ENCODE results near the gene SLC6A19. TPM values are rescaled to one million over a fixed set of nuclear protein-coding genes. Genes with fewer than 3 reads are reported as not detected.

The SLC6A19 gene
- total and polyA plus RNA-seq, 2 of the 4 experiments (the other 2 are of a cell fraction), result not detected

DNA sequence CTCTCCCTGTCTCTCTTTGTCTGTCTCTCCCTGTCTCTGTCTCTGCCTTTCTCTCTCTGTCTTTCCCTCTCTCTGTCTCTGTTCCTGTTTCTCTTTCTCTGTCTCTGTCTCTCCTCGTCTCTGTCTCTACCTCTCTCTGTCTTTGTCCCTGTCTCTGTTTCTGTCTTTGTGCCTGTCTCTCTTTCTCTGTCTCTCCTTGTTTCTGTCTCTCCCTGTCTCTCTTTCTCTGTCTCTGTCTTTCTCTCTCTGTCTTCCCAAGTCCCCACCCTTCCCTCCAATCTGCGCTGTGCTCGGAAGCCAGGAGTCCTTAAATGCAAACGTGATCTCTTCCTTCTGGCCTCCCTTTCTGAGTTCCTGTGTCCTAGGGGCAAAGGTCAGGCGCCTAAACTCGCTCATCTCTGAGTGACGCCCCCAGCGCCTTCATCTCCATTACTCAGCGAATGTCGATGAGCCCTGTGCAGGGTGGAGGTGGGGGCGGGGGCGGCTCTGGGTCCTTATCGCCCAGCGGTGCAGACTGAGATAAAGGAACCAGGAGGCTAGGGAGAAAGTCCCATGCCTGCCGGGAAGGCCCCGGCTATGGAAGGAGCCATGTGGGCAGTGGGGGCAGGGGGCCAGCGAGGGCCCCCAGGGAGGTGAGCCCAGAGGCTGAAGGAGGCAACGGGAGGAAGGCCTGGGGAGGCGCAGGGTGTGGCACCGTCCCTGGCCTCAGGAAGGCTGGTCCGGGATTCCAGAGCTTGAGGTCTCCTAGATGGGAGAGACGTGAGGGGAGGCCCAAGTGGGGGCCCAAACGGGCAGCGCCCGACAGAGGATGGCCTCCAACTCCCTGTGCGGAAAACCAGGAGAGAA, 1.5 kb upstream of the SLC6A19 start:
- H2BK20ac ChIP-seq (ENCODE audit: low read depth, low read length), result no peak overlapping the region
- DNase-seq, result no peak
- H3K4me3 ChIP-seq (ENCODE audit: insufficient read depth, low read depth, low read length), result no peak overlapping the region
- H3K4ac ChIP-seq (ENCODE audit: low read depth, low read length), result no peak overlapping the region
- no peaks in the 10 kb centered on the region for H4K20me1 ChIP-seq (ENCODE audit: insufficient read depth, low read length)
- no peak overlapping the region for H4K8ac ChIP-seq (ENCODE audit: low read depth in 2 of 2, low read length in 2 of 2)
- no peak overlapping the region for H2AK9ac ChIP-seq (replicated peaks; ENCODE audit: low read depth, low read length, poor library complexity)
- H3K79me1 ChIP-seq (ENCODE audit: low read depth in 1 of 2, low read length in 2 of 2), result no peaks in the 10 kb centered on the region
- H3K56ac ChIP-seq (ENCODE audit: extremely low read depth, insufficient read depth, low read length), result no peak overlapping the region
- H3K9ac ChIP-seq (ENCODE audit: low read depth, low read length), result no peak overlapping the region
- no peak overlapping the region for H2BK15ac ChIP-seq (ENCODE audit: low read depth, low read length)
- peaks cover 6% of the 10 kb centered on the region; the same call in 1 of the 2 replicates for H3K27me3 ChIP-seq (ENCODE audit: control insufficient read depth, insufficient read depth, low read length)
- no peak overlapping the region for H2AFZ ChIP-seq (replicated peaks; ENCODE audit: low read length, poor library complexity)
- no peak for ATAC-seq (ENCODE audit: low read depth)
- CTCF ChIA-PET, result no interaction called here
- WGBS, 2 experiments (ENCODE audit: extremely low coverage in 2 of 2, insufficient read length in 1 of 2), result 36% methylated on average over 10 of the region's 26 CpGs; no CpG with 5 or more reads in 1 of the 2 experiments
- no peaks in the 10 kb centered on the region for H3K36me3 ChIP-seq (ENCODE audit: control insufficient read depth, insufficient read depth, low read length)
- dilution Hi-C loops (cut with HindIII; ENCODE audit: low sequenced_read_pairs, unreplicated experiment) (no loop called here), in situ Hi-C loops (cut with MboI; ENCODE audit: low sequenced_read_pairs) (no loop called here), intact Hi-C loops (cut with micrococcal nuclease) (no loop called here)
- H3K9me1 ChIP-seq (ENCODE audit: insufficient read depth, low read length), result no peaks in the 10 kb centered on the region
- H3K18ac ChIP-seq (ENCODE audit: low read depth, low read length), result no peak overlapping the region
- no peak overlapping the region for H4K91ac ChIP-seq (ENCODE audit: insufficient read depth, low read depth, low read length)
- H3K14ac ChIP-seq (replicated peaks; ENCODE audit: low read depth, low read length), result no peak overlapping the region
- H2BK120ac ChIP-seq (ENCODE audit: low read depth, low read length), result no peak overlapping the region
- H2AK5ac ChIP-seq (ENCODE audit: low read depth, low read length), result no peak overlapping the region
- POLR2A ChIA-PET (ENCODE audit: unreplicated experiment), result no interaction called here
- no peak overlapping the region for H3K27ac ChIP-seq (ENCODE audit: insufficient read depth, low read length)
- BruUV-seq (replicated peaks), result no TSS peak
- no peak overlapping the region for H2BK5ac ChIP-seq (ENCODE audit: low read depth, low read length, poor library complexity, severe bottlenecking)
- no peak overlapping the region for H3K23ac ChIP-seq (ENCODE audit: low read depth, low read length)
- H3K4me1 ChIP-seq (ENCODE audit: control insufficient read depth, insufficient read depth, low read length), result peaks cover under 1% of the 10 kb centered on the region; the same call in 1 of the 2 replicates
- H3K9me3 ChIP-seq (ENCODE audit: control insufficient read depth, insufficient read depth, low read length), result no peaks in the 10 kb centered on the region
- H4K5ac ChIP-seq (ENCODE audit: low read depth, low read length), result no peak overlapping the region
- H3K4me2 ChIP-seq (ENCODE audit: low read depth, low read length), result no peak overlapping the region
- TF ChIP-seq, protein P1, sequence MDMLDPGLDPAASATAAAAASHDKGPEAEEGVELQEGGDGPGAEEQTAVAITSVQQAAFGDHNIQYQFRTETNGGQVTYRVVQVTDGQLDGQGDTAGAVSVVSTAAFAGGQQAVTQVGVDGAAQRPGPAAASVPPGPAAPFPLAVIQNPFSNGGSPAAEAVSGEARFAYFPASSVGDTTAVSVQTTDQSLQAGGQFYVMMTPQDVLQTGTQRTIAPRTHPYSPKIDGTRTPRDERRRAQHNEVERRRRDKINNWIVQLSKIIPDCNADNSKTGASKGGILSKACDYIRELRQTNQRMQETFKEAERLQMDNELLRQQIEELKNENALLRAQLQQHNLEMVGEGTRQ (IDR thresholded peaks at IDR 0.05; ENCODE audit: low read depth, low read length), result no peak
- no peak for TF ChIP-seq RFX5 (IDR thresholded peaks at IDR 0.05; ENCODE audit: low read depth, low read length)
- TF ChIP-seq MXI1 (IDR thresholded peaks at IDR 0.05; ENCODE audit: borderline replicate concordance, low read depth, low read length), result no peak
- no peak for TF ChIP-seq POLR2A (IDR thresholded peaks at IDR 0.05; ENCODE audit: low read depth, low read length)
- no peak for TF ChIP-seq MAFK (IDR thresholded peaks at IDR 0.05; ENCODE audit: low read depth, low read length)
- TF ChIP-seq MAZ (IDR thresholded peaks at IDR 0.05; ENCODE audit: borderline replicate concordance, low read depth, low read length), result no peak
- TF ChIP-seq RCOR1 (IDR thresholded peaks at IDR 0.05; ENCODE audit: insufficient replicate concordance, low read length), result no peak
- TF ChIP-seq CEBPB (IDR thresholded peaks at IDR 0.05; ENCODE audit: low read depth, low read length), result no peak
- no peak for TF ChIP-seq BHLHE40 (IDR thresholded peaks at IDR 0.05; ENCODE audit: low read depth, low read length)
- no peak for TF ChIP-seq NFE2L2 (IDR thresholded peaks at IDR 0.05; ENCODE audit: low read depth, low read length)
- TF ChIP-seq CHD1 (IDR thresholded peaks at IDR 0.05; ENCODE audit: low read depth, low read length), result no peak
- TF ChIP-seq, protein P2, sequence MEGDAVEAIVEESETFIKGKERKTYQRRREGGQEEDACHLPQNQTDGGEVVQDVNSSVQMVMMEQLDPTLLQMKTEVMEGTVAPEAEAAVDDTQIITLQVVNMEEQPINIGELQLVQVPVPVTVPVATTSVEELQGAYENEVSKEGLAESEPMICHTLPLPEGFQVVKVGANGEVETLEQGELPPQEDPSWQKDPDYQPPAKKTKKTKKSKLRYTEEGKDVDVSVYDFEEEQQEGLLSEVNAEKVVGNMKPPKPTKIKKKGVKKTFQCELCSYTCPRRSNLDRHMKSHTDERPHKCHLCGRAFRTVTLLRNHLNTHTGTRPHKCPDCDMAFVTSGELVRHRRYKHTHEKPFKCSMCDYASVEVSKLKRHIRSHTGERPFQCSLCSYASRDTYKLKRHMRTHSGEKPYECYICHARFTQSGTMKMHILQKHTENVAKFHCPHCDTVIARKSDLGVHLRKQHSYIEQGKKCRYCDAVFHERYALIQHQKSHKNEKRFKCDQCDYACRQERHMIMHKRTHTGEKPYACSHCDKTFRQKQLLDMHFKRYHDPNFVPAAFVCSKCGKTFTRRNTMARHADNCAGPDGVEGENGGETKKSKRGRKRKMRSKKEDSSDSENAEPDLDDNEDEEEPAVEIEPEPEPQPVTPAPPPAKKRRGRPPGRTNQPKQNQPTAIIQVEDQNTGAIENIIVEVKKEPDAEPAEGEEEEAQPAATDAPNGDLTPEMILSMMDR (conservative IDR thresholded peaks at IDR 0.05; ENCODE audit: low read depth, low read length), result no peak
- TF ChIP-seq, protein P3, sequence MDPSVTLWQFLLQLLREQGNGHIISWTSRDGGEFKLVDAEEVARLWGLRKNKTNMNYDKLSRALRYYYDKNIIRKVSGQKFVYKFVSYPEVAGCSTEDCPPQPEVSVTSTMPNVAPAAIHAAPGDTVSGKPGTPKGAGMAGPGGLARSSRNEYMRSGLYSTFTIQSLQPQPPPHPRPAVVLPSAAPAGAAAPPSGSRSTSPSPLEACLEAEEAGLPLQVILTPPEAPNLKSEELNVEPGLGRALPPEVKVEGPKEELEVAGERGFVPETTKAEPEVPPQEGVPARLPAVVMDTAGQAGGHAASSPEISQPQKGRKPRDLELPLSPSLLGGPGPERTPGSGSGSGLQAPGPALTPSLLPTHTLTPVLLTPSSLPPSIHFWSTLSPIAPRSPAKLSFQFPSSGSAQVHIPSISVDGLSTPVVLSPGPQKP (IDR thresholded peaks at IDR 0.05; ENCODE audit: borderline replicate concordance, low read depth, low read length), result no peak
- no peak for TF ChIP-seq FOS (IDR thresholded peaks at IDR 0.05; ENCODE audit: low read depth, low read length)
- no peak for TF ChIP-seq SMC3 (IDR thresholded peaks at IDR 0.05; ENCODE audit: low read depth, low read length)

Data from IMR-90 (cell line).